HEK293T (cell line): ENCODE data around the gene PCAT6.

ENCODE experiments used
- BHLHE40 ChIP-seq: fragments of 450-650 bp; IDR thresholded peaks from 2 replicates; pipeline ENCODE4 v1.6.1; 2016; ENCODE audit warnings: mild to moderate bottlenecking, moderate library complexity, borderline replicate concordance
- CTBP1 ChIP-seq: fragments of 450-650 bp; IDR thresholded peaks from 2 replicates; pipeline ENCODE4 v1.6.1; 2016; ENCODE audit warnings: borderline replicate concordance
- ELF4 ChIP-seq: fragments of 450-650 bp; IDR thresholded peaks from 2 replicates; pipeline ENCODE4 v1.6.1; 2017; ENCODE audit warnings: antibody characterized with exemption
- HDGF ChIP-seq: fragments of 450-650 bp; IDR thresholded peaks from 2 replicates; pipeline ENCODE4 v1.6.1; 2017; ENCODE audit warnings: antibody characterized with exemption, borderline replicate concordance
- L3MBTL2 ChIP-seq: fragments of 450-650 bp; conservative IDR thresholded peaks from 2 replicates; pipeline ENCODE4 v1.6.1; 2016; ENCODE audit warnings: mild to moderate bottlenecking
- SP1 ChIP-seq: fragments of 450-650 bp; IDR thresholded peaks from 2 replicates; pipeline ENCODE4 v1.6.1; 2017
- SUZ12 ChIP-seq: fragments of 450-650 bp; IDR thresholded peaks from 2 replicates; pipeline ENCODE4 v1.6.1; 2016; ENCODE audit warnings: mild to moderate bottlenecking

GRCh38 chr1:202807451-202807925, 3.3 kb upstream of the PCAT6 start:
- no peak for TF ChIP-seq CTBP1
- no peak for TF ChIP-seq L3MBTL2
- TF ChIP-seq ELF4, result no peak
- TF ChIP-seq HDGF, result no peak
- no peak for TF ChIP-seq SUZ12
- TF ChIP-seq BHLHE40, result no peak
- no peak for TF ChIP-seq SP1
